HepG2 (cell line): ENCODE measurements around the gene MT1G. TPM values are rescaled to one million over a fixed set of nuclear protein-coding genes. Genes with fewer than 3 reads are reported as not detected.
A peak's percentile ranks its signal among the peaks of the same experiment; 100 is the strongest.

Source experiments
- ARNTL ChIP-seq: sonication (generic); formaldehyde crosslinking; IDR thresholded peaks from 2 replicates; pipeline ENCODE4 v1.4.0; 2020; ENCODE audit warnings: mild to moderate bottlenecking, missing genetic modification reagents
- ATF7 ChIP-seq, 2 experiments: fragments of 450-650 bp in 1 of 2; sonication (generic) in 1 of 2; formaldehyde crosslinking in 1 of 2; IDR thresholded peaks; 2 replicates each; pipeline versions ENCODE4 v1.4.0 to v1.6.1; 2016 to 2020; ENCODE audit warnings: antibody characterized with exemption in 1 of 2, mild to moderate bottlenecking in 1 of 2, missing genetic modification reagents in 1 of 2
- DR1 ChIP-seq: sonication (generic); formaldehyde crosslinking; IDR thresholded peaks from 2 replicates; pipeline ENCODE4 v1.8.0; 2021; ENCODE audit warnings: mild to moderate bottlenecking, missing genetic modification reagents, inconsistent platforms
- FOXP1 ChIP-seq, 2 experiments: fragments of 450-650 bp in 1 of 2; IDR thresholded peaks; 2 replicates each; pipeline ENCODE4 v1.6.1; 2017 to 2018; ENCODE audit warnings: antibody characterized with exemption in 1 of 2
- POGZ ChIP-seq: sonication (generic); formaldehyde crosslinking; IDR thresholded peaks from 2 replicates; pipeline ENCODE4 v1.4.0; 2020; ENCODE audit warnings: mild to moderate bottlenecking, missing genetic modification reagents
- TBX3 ChIP-seq: fragments of 450-650 bp; IDR thresholded peaks from 2 replicates; pipeline ENCODE4 v1.6.1; 2017; ENCODE audit warnings: antibody characterized with exemption, mild to moderate bottlenecking, inconsistent platforms, borderline replicate concordance
- TCF7 ChIP-seq: sonication (generic); IDR thresholded peaks from 2 replicates; pipeline ENCODE4 v1.6.1; 2016; ENCODE audit warnings: antibody characterized with exemption, low read depth
- THYN1 ChIP-seq: sonication (generic); formaldehyde crosslinking; IDR thresholded peaks from 2 replicates; pipeline ENCODE4 v1.8.1; 2023; ENCODE audit warnings: low read depth, mild to moderate bottlenecking, moderate library complexity, missing genetic modification reagents, borderline replicate concordance
- TRIM24 ChIP-seq: sonication (generic); formaldehyde crosslinking; IDR thresholded peaks from 2 replicates; pipeline ENCODE4 v1.8.0; 2022; ENCODE audit warnings: mild to moderate bottlenecking, missing genetic modification reagents
- ZKSCAN8 ChIP-seq: IDR thresholded peaks from 2 replicates; pipeline ENCODE4 v1.6.1; 2016; ENCODE audit warnings: borderline replicate concordance, missing genetic modification reagents, missing compliant biosample characterization
- ZMAT3 ChIP-seq: sonication (generic); formaldehyde crosslinking; conservative IDR thresholded peaks from 2 replicates; pipeline ENCODE4 v1.7.0; 2021; ENCODE audit warnings: missing genetic modification reagents
- ZNF20 ChIP-seq: sonication (generic); formaldehyde crosslinking; IDR thresholded peaks from 2 replicates; pipeline ENCODE4 v1.4.0; 2020; ENCODE audit warnings: mild to moderate bottlenecking, moderate library complexity, missing genetic modification reagents
- ZNF292 ChIP-seq: sonication (generic); formaldehyde crosslinking; IDR thresholded peaks from 2 replicates; pipeline ENCODE4 v1.8.1; 2022; ENCODE audit warnings: mild to moderate bottlenecking, low read depth, missing genetic modification reagents, borderline replicate concordance
- ZNF329 ChIP-seq: sonication (generic); formaldehyde crosslinking; IDR thresholded peaks from 2 replicates; pipeline ENCODE4 v1.9.0; 2021; ENCODE audit warnings: low read depth, mild to moderate bottlenecking, missing genetic modification reagents
- ZNF333 ChIP-seq: sonication (generic); formaldehyde crosslinking; IDR thresholded peaks from 2 replicates; pipeline ENCODE4 v1.4.0; 2020; ENCODE audit warnings: mild to moderate bottlenecking, missing genetic modification reagents, borderline replicate concordance
- ZNF343 ChIP-seq: sonication (generic); formaldehyde crosslinking; IDR thresholded peaks from 2 replicates; pipeline ENCODE4 v1.4.0; 2020; ENCODE audit warnings: mild to moderate bottlenecking, missing genetic modification reagents
- ZNF44 ChIP-seq: sonication (generic); formaldehyde crosslinking; IDR thresholded peaks from 2 replicates; pipeline ENCODE4 v1.5.1; 2020; ENCODE audit warnings: mild to moderate bottlenecking, missing genetic modification reagents
- ZNF616 ChIP-seq: sonication (generic); formaldehyde crosslinking; IDR thresholded peaks from 2 replicates; pipeline ENCODE4 v1.5.0; 2020; ENCODE audit warnings: low read depth, mild to moderate bottlenecking, missing genetic modification reagents
- ZNF704 ChIP-seq: sonication (generic); formaldehyde crosslinking; IDR thresholded peaks from 2 replicates; pipeline ENCODE4 v1.8.1; 2023; ENCODE audit warnings: mild to moderate bottlenecking, inconsistent platforms, moderate library complexity, missing genetic modification reagents, borderline replicate concordance
- ZNF792 ChIP-seq: IDR thresholded peaks from 2 replicates; pipeline ENCODE4 v1.6.1; 2016
- ZSCAN22 ChIP-seq: sonication (generic); formaldehyde crosslinking; IDR thresholded peaks from 2 replicates; pipeline ENCODE4 v1.4.0; 2020; ENCODE audit warnings: mild to moderate bottlenecking, missing genetic modification reagents
- polyA plus RNA-seq, 8 experiments: library from polyadenylated mRNA; depleted of rRNA in 3 of 8; stranded (reverse) in 7 of 8; unstranded in 1 of 8; fragments of >200 nt; fragmentation: Illumina TruSeq in 4 of 8; extraction: Trizol in 4 of 8; gene quantifications; 2 replicates each; pipeline versions ENCODE4 v1.2.1 to v1.2.3, GENCODE V29; 2011 to 2016; ENCODE audit warnings: low read depth in 4 of 8, missing spikeins in 1 of 8, mixed read lengths in 1 of 8; ENCODE audit not compliant: insufficient read depth in 1 of 8
- total RNA-seq, 5 experiments: library from RNA; depleted of rRNA; stranded (reverse); fragments of >200 nt; fragmentation: Illumina TruSeq; extraction: Trizol; gene quantifications; 2 replicates each; pipeline ENCODE4 v1.2.3, GENCODE V29; 2016; ENCODE audit warnings: low read depth in 1 of 5
- TF ChIP-seq, protein P1 (sequence below): sonication (generic); formaldehyde crosslinking; IDR thresholded peaks from 2 replicates; pipeline ENCODE4 v1.9.0; 2021; ENCODE audit warnings: missing genetic modification reagents, borderline replicate concordance
- TF ChIP-seq, protein P2 (sequence below): sonication (generic); formaldehyde crosslinking; IDR thresholded peaks from 2 replicates; pipeline ENCODE4 v1.5.0; 2020; ENCODE audit warnings: mild to moderate bottlenecking, missing genetic modification reagents
- TF ChIP-seq, protein P3 (sequence below): sonication (generic); formaldehyde crosslinking; IDR thresholded peaks from 2 replicates; pipeline ENCODE4 v1.5.0; 2020; ENCODE audit warnings: missing genetic modification reagents, mild to moderate bottlenecking, borderline replicate concordance

MT1G gene
- total and polyA plus RNA-seq, 2 of the 13 experiments (the other 11 are each of a cell fraction or from before 2014, with no cell fraction given): 3.6 to 377 TPM

- no peak for TF ChIP-seq ZNF329 (CRISPR knock-in tag)
- TF ChIP-seq ARNTL: 0 out of 2 replicates have a peak, but pooled peaks have one; percentile 35
- TF ChIP-seq THYN1 (CRISPR knock-in tag): no peak
- TF ChIP-seq ZNF704 (CRISPR knock-in tag): peak; percentile 52; the same call in 1 of the 2 replicates
- no peak for TF ChIP-seq FOXP1 (IDR thresholded peaks at IDR 0.05)
- no peak for TF ChIP-seq FOXP1 (CRISPR knock-in tag; IDR thresholded peaks at IDR 0.05)
- TF ChIP-seq ZNF792: peak; percentile 57
- peak; percentile 90; the same call in 1 of the 2 replicates for TF ChIP-seq ZMAT3 (CRISPR knock-in tag)
- no peak for TF ChIP-seq TRIM24 (CRISPR knock-in tag)
- TF ChIP-seq ATF7 (IDR thresholded peaks at IDR 0.05): no peak
- TF ChIP-seq ATF7 (CRISPR knock-in tag; IDR thresholded peaks at IDR 0.05): peak; percentile 57; the same call in 1 of the 2 replicates
- no peak for TF ChIP-seq ZSCAN22 (CRISPR knock-in tag)
- 0 out of 2 replicates have a peak, but pooled peaks have one; percentile 31 for TF ChIP-seq ZNF343 (CRISPR knock-in tag)
- TF ChIP-seq ZNF20 (CRISPR knock-in tag): no peak
- TF ChIP-seq, protein P1, sequence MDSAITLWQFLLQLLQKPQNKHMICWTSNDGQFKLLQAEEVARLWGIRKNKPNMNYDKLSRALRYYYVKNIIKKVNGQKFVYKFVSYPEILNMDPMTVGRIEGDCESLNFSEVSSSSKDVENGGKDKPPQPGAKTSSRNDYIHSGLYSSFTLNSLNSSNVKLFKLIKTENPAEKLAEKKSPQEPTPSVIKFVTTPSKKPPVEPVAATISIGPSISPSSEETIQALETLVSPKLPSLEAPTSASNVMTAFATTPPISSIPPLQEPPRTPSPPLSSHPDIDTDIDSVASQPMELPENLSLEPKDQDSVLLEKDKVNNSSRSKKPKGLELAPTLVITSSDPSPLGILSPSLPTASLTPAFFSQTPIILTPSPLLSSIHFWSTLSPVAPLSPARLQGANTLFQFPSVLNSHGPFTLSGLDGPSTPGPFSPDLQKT: no peak
- no peak for TF ChIP-seq ZNF333 (CRISPR knock-in tag)
- TF ChIP-seq, protein P2, sequence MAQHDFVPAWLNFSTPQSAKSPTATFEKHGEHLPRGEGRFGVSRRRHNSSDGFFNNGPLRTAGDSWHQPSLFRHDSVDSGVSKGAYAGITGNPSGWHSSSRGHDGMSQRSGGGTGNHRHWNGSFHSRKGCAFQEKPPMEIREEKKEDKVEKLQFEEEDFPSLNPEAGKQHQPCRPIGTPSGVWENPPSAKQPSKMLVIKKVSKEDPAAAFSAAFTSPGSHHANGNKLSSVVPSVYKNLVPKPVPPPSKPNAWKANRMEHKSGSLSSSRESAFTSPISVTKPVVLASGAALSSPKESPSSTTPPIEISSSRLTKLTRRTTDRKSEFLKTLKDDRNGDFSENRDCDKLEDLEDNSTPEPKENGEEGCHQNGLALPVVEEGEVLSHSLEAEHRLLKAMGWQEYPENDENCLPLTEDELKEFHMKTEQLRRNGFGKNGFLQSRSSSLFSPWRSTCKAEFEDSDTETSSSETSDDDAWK (CRISPR knock-in tag): no peak
- no peak for TF ChIP-seq TCF7
- no peak for TF ChIP-seq ZNF616 (CRISPR knock-in tag)
- TF ChIP-seq, protein P3, sequence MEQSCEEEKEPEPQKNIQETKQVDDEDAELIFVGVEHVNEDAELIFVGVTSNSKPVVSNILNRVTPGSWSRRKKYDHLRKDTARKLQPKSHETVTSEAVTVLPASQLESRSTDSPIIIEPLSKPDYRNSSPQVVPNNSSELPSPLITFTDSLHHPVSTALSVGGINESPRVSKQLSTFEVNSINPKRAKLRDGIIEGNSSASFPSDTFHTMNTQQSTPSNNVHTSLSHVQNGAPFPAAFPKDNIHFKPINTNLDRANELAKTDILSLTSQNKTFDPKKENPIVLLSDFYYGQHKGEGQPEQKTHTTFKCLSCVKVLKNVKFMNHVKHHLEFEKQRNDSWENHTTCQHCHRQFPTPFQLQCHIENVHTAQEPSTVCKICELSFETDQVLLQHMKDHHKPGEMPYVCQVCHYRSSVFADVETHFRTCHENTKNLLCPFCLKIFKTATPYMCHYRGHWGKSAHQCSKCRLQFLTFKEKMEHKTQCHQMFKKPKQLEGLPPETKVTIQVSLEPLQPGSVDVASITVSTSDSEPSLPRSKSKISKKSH (CRISPR knock-in tag): no peak; the same call in 1 of the 2 replicates
- no peak for TF ChIP-seq DR1
- peak; percentile 28; the same call in 1 of the 2 replicates for TF ChIP-seq POGZ (CRISPR knock-in tag)
- no peak for TF ChIP-seq TBX3
- 0 out of 2 replicates have a peak, but pooled peaks have one; percentile 42 for TF ChIP-seq ZNF44
- TF ChIP-seq ZNF292 (CRISPR knock-in tag): peak; percentile 69; the same call in 1 of the 2 replicates
- TF ChIP-seq ZKSCAN8: 0 out of 2 replicates have a peak, but pooled peaks have one; percentile 14
Observed at GRCh38 chr16:56643080-56643778, 24.6 kb downstream of the MT1G start (continued).
